Upper lobe of left lung (tissue), 4 donors: Measurements from ENCODE around the gene SPATS2.

Source experiments
- POLR2A ChIP-seq, 4 donors: fragments of 450-650 bp; IDR thresholded peaks; one replicate each; pipeline ENCODE4 v1.5.1; 2016 to 2017; ENCODE audit warnings: antibody characterized with exemption in 4 of 4, mild to moderate bottlenecking in 2 of 4
- POLR2AphosphoS5 ChIP-seq, 2 donors: sonication (generic); formaldehyde crosslinking; IDR thresholded peaks; one replicate each; pipeline ENCODE4 v1.5.1; 2017; ENCODE audit warnings: antibody characterized with exemption in 2 of 2
- TF ChIP-seq, protein P1 (sequence below), 6 experiments: fragments of 450-650 bp in 4 of 6; fragments of 200-600 bp in 2 of 6; sonication (generic) in 2 of 6; IDR thresholded peaks; one replicate each; pipeline ENCODE4 v1.5.1; 2016 to 2019; ENCODE audit warnings: antibody characterized with exemption in 6 of 6

DNA sequence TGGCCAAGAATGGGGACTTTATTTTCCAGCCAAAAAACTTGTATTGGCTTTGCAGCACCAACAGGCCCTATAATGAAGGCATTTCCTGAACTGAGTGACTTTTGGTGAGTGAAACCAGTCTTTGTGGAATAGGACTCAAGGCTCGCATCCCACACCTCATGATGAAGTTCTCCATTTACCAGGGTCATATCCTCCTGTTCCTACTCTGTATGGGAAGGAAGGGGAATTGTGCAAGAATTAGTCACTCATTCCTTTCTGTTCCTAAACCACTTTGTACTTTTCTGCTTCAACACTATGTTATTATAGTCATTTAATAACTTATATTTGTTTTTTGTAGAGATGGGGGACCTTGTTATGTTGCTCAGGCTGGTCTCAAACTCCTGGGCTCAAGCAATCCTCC, 2.3 kb upstream of the SPATS2 start:
- TF ChIP-seq, protein P1, sequence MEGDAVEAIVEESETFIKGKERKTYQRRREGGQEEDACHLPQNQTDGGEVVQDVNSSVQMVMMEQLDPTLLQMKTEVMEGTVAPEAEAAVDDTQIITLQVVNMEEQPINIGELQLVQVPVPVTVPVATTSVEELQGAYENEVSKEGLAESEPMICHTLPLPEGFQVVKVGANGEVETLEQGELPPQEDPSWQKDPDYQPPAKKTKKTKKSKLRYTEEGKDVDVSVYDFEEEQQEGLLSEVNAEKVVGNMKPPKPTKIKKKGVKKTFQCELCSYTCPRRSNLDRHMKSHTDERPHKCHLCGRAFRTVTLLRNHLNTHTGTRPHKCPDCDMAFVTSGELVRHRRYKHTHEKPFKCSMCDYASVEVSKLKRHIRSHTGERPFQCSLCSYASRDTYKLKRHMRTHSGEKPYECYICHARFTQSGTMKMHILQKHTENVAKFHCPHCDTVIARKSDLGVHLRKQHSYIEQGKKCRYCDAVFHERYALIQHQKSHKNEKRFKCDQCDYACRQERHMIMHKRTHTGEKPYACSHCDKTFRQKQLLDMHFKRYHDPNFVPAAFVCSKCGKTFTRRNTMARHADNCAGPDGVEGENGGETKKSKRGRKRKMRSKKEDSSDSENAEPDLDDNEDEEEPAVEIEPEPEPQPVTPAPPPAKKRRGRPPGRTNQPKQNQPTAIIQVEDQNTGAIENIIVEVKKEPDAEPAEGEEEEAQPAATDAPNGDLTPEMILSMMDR (IDR thresholded peaks at IDR 0.05): no peak
- TF ChIP-seq POLR2A (IDR thresholded peaks at IDR 0.05) (no peak), POLR2AphosphoS5 (IDR thresholded peaks at IDR 0.05) (no peak)
